GM13976 (cell line): Measurements from ENCODE around the gene IFNLR1.

Experiments used
- DNase-seq: peaks from one replicate; pipeline ENCODE4 v3.0.0; 2012; ENCODE audit warnings: low spot score
- in situ Hi-C: fragments of 300-500 bp; cut with MboI; formaldehyde crosslinking; loops from one replicate; pipeline ENCODE4 v1.12.0; 2022; ENCODE audit warnings: low sequenced_read_pairs, mixed read lengths, inconsistent platforms; ENCODE audit not compliant: unreplicated experiment
- TF ChIP-seq, protein P1 (sequence below): IDR thresholded peaks from 2 replicates; pipeline ENCODE4 v1.5.1; 2012; ENCODE audit warnings: borderline replicate concordance, mild to moderate bottlenecking; ENCODE audit not compliant: insufficient read depth; ENCODE audit errors: extremely low read depth, missing control alignments, control extremely low read depth

The IFNLR1 gene

GRCh38 chr1:24147194-24147593 is 39.9 kb downstream of the IFNLR1 start:
- in situ Hi-C loops: no loop called here
- no peak for DNase-seq
- TF ChIP-seq, protein P1, sequence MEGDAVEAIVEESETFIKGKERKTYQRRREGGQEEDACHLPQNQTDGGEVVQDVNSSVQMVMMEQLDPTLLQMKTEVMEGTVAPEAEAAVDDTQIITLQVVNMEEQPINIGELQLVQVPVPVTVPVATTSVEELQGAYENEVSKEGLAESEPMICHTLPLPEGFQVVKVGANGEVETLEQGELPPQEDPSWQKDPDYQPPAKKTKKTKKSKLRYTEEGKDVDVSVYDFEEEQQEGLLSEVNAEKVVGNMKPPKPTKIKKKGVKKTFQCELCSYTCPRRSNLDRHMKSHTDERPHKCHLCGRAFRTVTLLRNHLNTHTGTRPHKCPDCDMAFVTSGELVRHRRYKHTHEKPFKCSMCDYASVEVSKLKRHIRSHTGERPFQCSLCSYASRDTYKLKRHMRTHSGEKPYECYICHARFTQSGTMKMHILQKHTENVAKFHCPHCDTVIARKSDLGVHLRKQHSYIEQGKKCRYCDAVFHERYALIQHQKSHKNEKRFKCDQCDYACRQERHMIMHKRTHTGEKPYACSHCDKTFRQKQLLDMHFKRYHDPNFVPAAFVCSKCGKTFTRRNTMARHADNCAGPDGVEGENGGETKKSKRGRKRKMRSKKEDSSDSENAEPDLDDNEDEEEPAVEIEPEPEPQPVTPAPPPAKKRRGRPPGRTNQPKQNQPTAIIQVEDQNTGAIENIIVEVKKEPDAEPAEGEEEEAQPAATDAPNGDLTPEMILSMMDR: no peak

GRCh38 chr1:24142546-24143534 is 44.2 kb downstream of the IFNLR1 start, which contains the start of gene IL22RA1:
Gene IL22RA1, minus strand, starts transcription at chr1:24143140. Its CDS starts 58 bp downstream, at chr1:24143082.
- TF ChIP-seq, protein P1: no peak
- DNase-seq: no peak
- in situ Hi-C loops: no loop called here

- DNase-seq: no peak
- in situ Hi-C loops: no loop called here
- TF ChIP-seq, protein P1: no peak
These were observed 45.6 kb downstream of the IFNLR1 start for GRCh38 chr1:24141311-24141997.

DNA sequence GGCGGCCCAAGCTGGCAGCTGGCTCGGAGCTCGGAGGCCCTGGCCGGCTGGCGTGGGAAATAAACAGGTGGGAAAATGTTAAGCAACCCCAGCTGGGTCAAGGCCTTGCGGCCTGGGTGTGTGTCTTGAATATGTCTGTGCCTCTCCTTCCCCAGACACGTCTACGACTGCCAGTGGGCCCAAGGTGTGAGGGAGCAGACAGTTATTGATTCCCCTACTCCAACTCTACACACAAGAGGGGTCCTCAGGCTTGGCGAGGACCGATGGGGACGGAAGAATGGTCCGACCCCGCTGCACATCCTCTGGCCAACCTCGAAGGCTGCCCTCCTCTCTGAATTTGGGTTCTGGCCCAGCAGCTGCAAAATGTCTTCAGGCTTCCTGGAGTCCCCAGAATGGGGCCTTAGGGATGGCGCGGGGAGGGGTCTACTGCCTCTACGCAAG is 46.3 kb downstream of the IFNLR1 start:
- no peak for DNase-seq
- in situ Hi-C loops: no loop called here
- TF ChIP-seq, protein P1: no peak

- no peak for DNase-seq
- TF ChIP-seq, protein P1: no peak
- in situ Hi-C loops: no loop called here
These were observed 47.2 kb downstream of the IFNLR1 start for GRCh38 chr1:24139841-24140425.

DNA sequence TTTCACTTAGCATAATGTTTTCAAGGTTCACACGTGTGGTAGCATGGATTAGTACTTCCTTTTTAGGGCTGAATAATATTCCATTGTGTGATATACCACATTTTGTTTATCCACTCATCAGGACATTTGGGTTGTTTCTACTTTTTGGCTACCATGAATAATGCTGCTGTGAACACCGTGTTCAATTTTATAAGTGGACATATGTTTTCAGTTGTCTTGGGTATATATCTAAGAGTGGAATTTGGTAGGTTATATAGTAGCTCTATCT is 47.9 kb downstream of the IFNLR1 start:
- in situ Hi-C loops: no loop called here
- TF ChIP-seq, protein P1: no peak
- no peak for DNase-seq
